Smooth muscle cell of bladder (primary cell): Measurements from ENCODE around the gene DTYMK. TPM values are rescaled to one million over a fixed set of nuclear protein-coding genes. Genes with fewer than 3 reads are reported as not detected.

Experiments
- total RNA-seq: library from RNA; depleted of rRNA; stranded (reverse); fragments of >200 nt; gene quantifications from 2 replicates; pipeline ENCODE4 v1.2.3, GENCODE V29; 2014

DTYMK gene, protein sequence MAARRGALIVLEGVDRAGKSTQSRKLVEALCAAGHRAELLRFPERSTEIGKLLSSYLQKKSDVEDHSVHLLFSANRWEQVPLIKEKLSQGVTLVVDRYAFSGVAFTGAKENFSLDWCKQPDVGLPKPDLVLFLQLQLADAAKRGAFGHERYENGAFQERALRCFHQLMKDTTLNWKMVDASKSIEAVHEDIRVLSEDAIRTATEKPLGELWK
- total RNA-seq: 11.7 and 13.8 TPM in 2 replicates

GRCh38 chr2:241686650-241687425, at the start of gene DTYMK:
Gene DTYMK (minus strand): TSS chr2:241686815. CDS start chr2:241686783, 32 bp downstream.

DNA sequence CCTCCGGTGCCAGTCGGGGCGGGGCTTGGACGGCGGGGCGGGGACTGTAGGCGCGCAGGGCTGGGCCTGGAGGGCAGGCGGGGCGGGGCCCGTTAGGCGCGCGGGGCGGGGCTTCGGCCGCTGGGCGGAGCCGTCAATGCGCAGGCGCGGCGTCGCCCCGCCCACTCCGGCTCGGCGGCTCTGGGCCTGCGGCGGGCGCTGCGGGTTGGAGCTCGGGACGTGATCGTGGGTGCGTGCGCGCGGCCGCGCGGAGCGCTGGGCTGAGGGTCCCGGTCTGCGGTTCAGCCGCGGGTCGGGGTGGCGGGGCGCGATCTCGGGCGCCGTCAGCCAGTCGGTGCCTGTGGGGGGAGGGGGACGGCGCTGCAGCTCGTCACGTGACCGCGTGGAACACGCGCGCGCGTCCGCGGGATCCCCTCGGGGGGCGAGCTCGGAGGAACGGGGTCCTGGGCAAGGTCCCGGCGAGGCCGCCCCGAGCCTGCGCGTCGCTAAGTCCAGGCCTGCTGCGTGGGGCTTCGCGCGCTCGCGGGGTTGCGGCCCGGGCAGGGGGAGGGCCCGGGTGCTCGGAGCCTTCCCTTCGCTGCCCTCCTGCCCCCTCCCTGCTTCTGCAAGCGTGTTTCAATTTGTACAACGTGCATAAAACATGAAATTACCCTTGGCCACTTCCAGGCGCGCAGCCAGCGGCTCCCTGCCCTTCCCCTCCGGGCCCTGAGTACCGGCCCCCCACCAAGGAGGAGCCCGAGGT, 48.0 kb upstream of the DTYMK start, which contains the start of gene D2HGDH:
Gene D2HGDH, plus strand, starts transcription at position 164 of the 742 bp plus-strand sequence. CDS start 595 bp downstream, outside the sequence.

DNA sequence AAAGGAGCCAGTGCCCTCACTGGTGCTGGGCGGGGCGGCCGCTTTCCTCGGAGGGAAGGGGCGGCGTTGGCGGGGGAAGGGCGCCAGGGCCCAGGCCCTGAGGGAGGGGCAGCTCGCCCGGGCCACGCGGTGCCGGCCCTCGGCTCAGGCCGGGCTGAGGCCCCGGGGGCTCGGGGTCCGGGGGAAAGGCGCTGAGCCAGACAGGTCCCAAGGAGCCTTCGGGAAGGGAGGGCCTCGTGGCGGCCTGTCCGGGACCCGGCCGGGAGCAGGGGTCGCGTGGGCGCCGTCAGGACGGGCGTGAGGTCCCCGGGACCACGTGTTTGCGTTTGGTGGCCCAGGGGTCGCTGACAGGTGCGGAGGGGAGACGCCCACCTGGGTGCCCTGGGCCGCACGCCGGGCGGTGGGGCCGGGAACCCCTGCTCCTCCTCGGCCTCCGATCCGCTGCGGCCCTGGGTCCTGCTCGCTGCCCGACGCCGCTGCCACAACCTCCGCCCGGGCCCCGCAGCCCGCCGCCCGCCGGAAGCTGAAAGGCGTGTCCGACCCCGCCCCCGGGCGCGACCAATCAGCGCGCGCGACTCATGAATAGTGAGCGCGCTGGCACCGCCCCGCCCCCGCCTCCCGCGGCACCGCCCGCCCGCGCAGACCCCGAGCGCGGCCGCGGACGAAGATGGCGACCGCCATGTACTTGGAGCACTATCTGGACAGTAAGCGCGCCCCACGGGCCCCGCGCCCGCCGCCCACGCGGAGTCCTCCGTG, 15.0 kb upstream of the DTYMK start, which contains the start of gene ING5:
Gene ING5, plus strand, starts transcription at position 641 of the 756 bp plus-strand sequence. Its CDS starts 27 bp downstream, at position 668.

DNA sequence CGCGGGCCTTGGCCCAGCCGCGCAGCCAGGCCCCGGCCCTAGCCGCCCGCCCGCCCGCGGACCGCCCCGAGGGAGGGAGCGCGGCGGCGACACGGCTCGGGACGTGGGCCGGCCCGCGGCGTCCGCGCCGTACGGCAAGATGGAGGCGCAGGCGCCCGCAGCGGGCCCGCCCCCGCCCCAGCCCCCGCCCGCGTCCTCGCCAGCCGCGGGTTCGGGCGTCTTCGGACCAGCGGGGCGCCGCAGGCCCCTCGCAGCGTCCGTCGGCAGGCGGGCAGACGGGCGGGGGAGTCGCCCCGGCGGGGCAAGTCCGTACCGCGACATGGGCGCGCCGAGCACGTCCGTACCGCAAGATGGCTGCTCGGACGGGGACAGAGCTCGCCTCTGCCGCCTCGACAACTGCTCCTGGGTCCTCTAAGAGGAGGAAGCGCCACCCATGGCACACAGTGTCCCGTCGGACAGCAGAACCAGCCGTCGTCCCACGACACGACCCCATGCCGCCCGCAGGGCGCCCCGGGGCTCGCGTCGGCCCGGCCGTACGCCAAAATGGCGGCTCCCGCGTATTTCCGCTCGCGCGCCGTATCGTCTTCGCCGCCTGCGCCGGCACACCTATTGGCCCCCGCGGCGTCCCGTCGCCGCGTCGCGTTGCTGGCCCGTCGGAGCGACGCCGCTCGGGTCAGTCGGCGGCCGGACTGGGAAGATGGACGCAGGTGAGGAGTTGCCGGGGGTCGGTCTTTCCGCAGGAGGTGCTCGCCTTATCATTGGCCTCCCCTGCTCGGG, 49.4 kb downstream of the DTYMK start, which contains the start of the genes ATG4B and THAP4:
Gene ATG4B, plus strand, starts transcription at position 676 of the 777 bp plus-strand sequence. Its CDS starts 22 bp downstream, at position 698.
Gene THAP4, minus strand, starts transcription at position 141 of the 777 bp plus-strand sequence. CDS start 141 bp downstream, outside the sequence.

Other genes starting within 250 kb of the DTYMK start
- 140 and 173 TPM in 2 replicates for gene STK25, start 178.2 kb downstream of the DTYMK start, total RNA-seq
- 8.4 and 12.9 TPM in 2 replicates for gene BOK, start 128.1 kb downstream of the DTYMK start, total RNA-seq
- gene THAP4, start 49.7 kb downstream of the DTYMK start, total RNA-seq: 43.8 and 48.3 TPM in 2 replicates
- 39.4 and 62.1 TPM in 2 replicates for gene ATG4B, start 49.1 kb downstream of the DTYMK start, total RNA-seq
- gene ING5, start 15.2 kb upstream of the DTYMK start, total RNA-seq: 27.7 and 31.1 TPM in 2 replicates
- gene D2HGDH, start 47.8 kb upstream of the DTYMK start, total RNA-seq: 22.1 and 22.2 TPM in 2 replicates
- gene GAL3ST2, start 90.0 kb upstream of the DTYMK start, total RNA-seq: 0.18 TPM in 1 of 2 replicates, not detected in the other
- under 0.01 TPM in 1 of 2 replicates, not detected in the other for gene NEU4, start 122.4 kb upstream of the DTYMK start, total RNA-seq
- gene PDCD1, start 172.1 kb upstream of the DTYMK start, total RNA-seq: not detected in 2 replicates
- not detected in 2 replicates for gene RTP5, start 182.9 kb upstream of the DTYMK start, total RNA-seq